Gastroesophageal sphincter (tissue), 3 donors: ENCODE measurements around the gene MLLT6.

Source experiments
- POLR2A ChIP-seq, 2 donors: fragments of 450-650 bp; IDR thresholded peaks; one replicate each; pipeline ENCODE4 v1.6.1; 2017; ENCODE audit warnings: antibody characterized with exemption in 2 of 2, mild to moderate bottlenecking in 2 of 2, moderate library complexity in 1 of 2
- POLR2AphosphoS5 ChIP-seq: sonication (generic); formaldehyde crosslinking; IDR thresholded peaks from one replicate; pipeline ENCODE4 v1.6.1; 2017; ENCODE audit warnings: antibody characterized with exemption
- TF ChIP-seq, protein P1 (sequence below), 4 experiments: fragments of 200-600 bp in 2 of 4; fragments of 450-650 bp in 2 of 4; sonication (generic) in 1 of 4; IDR thresholded peaks; one replicate each; pipeline ENCODE4 v1.5.1; 2017 to 2019; ENCODE audit warnings: antibody characterized with exemption in 4 of 4, mild to moderate bottlenecking in 2 of 4, moderate library complexity in 2 of 4

DNA sequence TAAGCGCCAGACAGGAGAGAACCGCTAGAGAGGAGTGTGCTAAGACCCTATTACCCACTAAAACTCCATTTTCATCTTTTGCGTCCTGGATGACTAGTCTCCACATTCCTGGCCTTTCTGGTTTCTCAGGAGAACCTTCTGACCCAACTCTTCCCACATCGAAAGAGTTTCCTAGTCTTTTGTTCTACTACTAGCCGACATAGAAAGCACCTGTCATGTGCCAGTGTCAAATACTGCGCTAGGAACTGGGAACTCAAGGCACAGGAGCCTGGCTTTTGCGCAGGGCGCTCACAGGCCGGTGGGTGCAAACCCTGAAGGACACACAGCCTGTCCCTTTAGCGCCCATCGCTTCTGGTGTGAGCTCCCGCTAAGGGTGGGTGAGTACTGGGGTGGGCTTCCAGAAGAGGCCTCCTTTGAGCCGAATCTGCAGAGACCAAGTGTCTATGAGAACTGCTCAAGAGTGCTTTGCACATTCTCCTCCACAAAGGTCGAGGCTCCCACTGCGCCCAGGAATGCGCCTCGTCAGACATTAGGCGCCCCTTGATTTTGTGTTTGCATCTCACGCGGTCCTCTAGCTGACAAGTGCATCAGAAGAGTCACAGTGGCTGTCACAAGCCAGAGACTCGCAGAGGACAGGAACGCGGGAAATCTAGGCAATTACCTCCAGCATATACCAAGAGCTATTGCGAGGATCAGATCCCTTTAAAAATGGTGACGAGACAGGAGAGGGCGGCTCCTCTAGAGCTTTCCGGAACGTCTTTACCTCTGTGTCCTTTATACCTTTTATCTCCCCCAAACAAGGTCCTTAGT, 45.4 kb downstream of the MLLT6 start:
- no peak for TF ChIP-seq POLR2A (IDR thresholded peaks at IDR 0.05)
- no peak for TF ChIP-seq POLR2AphosphoS5
- TF ChIP-seq, protein P1, sequence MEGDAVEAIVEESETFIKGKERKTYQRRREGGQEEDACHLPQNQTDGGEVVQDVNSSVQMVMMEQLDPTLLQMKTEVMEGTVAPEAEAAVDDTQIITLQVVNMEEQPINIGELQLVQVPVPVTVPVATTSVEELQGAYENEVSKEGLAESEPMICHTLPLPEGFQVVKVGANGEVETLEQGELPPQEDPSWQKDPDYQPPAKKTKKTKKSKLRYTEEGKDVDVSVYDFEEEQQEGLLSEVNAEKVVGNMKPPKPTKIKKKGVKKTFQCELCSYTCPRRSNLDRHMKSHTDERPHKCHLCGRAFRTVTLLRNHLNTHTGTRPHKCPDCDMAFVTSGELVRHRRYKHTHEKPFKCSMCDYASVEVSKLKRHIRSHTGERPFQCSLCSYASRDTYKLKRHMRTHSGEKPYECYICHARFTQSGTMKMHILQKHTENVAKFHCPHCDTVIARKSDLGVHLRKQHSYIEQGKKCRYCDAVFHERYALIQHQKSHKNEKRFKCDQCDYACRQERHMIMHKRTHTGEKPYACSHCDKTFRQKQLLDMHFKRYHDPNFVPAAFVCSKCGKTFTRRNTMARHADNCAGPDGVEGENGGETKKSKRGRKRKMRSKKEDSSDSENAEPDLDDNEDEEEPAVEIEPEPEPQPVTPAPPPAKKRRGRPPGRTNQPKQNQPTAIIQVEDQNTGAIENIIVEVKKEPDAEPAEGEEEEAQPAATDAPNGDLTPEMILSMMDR (IDR thresholded peaks at IDR 0.05) = no peak
